ENCODE data around the gene OSBPL3. TPM values are rescaled to one million over a fixed set of nuclear protein-coding genes. Genes with fewer than 3 reads are reported as not detected.
A peak's percentile ranks its signal among the peaks of the same experiment; 100 is the strongest.

The OSBPL3 gene
- total RNA-seq, 1 donor from 2014 or later, result 9.8 TPM

DNA sequence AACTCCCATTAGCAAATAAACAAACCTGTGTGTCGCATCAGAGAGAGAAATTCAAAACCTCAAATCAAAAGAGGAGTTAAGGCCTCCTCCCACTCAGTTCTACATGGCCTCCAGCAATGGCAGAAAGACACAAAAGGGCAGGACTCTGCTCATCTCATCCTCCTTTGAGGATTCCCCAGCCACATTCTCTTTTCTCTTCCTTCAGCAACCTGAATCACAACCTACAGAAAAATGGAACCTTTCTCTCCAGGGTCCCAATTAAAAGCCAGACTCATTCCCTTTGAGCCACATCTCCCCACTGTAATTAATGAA is 7.9 kb downstream of the OSBPL3 start:
- Mint-ChIP-seq H3K27ac (no peak overlapping the region), H3K9me3 (no peaks in the 10 kb centered on the region), H3K36me3 (no peaks in the 10 kb centered on the region), H3K4me3 (no peak overlapping the region), H3K4me1 (peaks cover 43% of the 10 kb centered on the region), H3K27me3 (ENCODE audit: low read depth) (peaks cover 2% of the 10 kb centered on the region)
- no peak for DNase-seq (ENCODE audit: low spot score in 2 of 2, unreplicated experiment in 2 of 2)
- no peak for TF ChIP-seq CTCF (IDR thresholded peaks at IDR 0.05; ENCODE audit: unreplicated experiment)

- no peak for TF ChIP-seq CTCF (IDR thresholded peaks at IDR 0.05; ENCODE audit: unreplicated experiment)
- Mint-ChIP-seq H3K27ac (peak overlapping the region; percentile 94), H3K9me3 (no peaks in the 10 kb centered on the region), H3K27me3 (ENCODE audit: low read depth) (no peaks in the 10 kb centered on the region), H3K4me1 (peaks cover 47% of the 10 kb centered on the region), H3K4me3 (no peak overlapping the region), H3K36me3 (no peaks in the 10 kb centered on the region)
- DNase-seq (ENCODE audit: low spot score in 2 of 2, unreplicated experiment in 2 of 2), result no peak
Measured at GRCh38 chr7:24971333-24972165, 8.4 kb downstream of the OSBPL3 start.

DNA sequence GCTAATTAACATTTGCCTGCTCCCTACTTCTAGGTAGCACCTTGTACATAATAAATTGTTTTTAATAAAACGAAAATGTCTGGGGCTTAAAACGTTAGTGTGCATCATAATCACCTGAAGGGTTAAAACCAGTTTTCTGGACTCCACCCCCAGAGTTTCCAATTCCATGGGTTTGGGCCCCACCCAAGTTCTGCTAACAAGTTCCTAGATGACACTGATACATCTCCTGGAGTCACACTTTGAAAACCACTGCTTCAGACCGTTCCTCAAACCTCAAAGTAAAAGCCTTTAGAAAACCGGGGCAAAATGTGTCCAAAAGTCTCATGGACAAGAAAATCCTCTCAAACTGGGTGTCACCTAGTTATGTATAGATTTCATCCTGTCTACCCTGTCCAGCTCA is 9.3 kb downstream of the OSBPL3 start:
- TF ChIP-seq CTCF (IDR thresholded peaks at IDR 0.05; ENCODE audit: unreplicated experiment), result no peak
- peaks cover 47% of the 10 kb centered on the region for H3K4me1 Mint-ChIP-seq
- H3K4me3 Mint-ChIP-seq, result no peak overlapping the region
- H3K36me3 Mint-ChIP-seq, result no peaks in the 10 kb centered on the region
- no peaks in the 10 kb centered on the region for H3K27me3 Mint-ChIP-seq (ENCODE audit: low read depth)
- DNase-seq (ENCODE audit: low spot score in 2 of 2, unreplicated experiment in 2 of 2), result no peak
- H3K27ac Mint-ChIP-seq, result peak overlapping the region; percentile 94
- no peaks in the 10 kb centered on the region for H3K9me3 Mint-ChIP-seq

- no peaks in the 10 kb centered on the region for H3K27me3 Mint-ChIP-seq (ENCODE audit: low read depth)
- no peaks in the 10 kb centered on the region for H3K36me3 Mint-ChIP-seq
- no peak for DNase-seq (ENCODE audit: low spot score in 2 of 2, unreplicated experiment in 2 of 2)
- H3K27ac Mint-ChIP-seq, result no peak overlapping the region
- no peak overlapping the region for H3K4me3 Mint-ChIP-seq
- no peaks in the 10 kb centered on the region for H3K9me3 Mint-ChIP-seq
- TF ChIP-seq CTCF (IDR thresholded peaks at IDR 0.05; ENCODE audit: unreplicated experiment), result no peak
- peaks cover 56% of the 10 kb centered on the region for H3K4me1 Mint-ChIP-seq
Measured at GRCh38 chr7:24968165-24968564, 11.8 kb downstream of the OSBPL3 start.

DNA sequence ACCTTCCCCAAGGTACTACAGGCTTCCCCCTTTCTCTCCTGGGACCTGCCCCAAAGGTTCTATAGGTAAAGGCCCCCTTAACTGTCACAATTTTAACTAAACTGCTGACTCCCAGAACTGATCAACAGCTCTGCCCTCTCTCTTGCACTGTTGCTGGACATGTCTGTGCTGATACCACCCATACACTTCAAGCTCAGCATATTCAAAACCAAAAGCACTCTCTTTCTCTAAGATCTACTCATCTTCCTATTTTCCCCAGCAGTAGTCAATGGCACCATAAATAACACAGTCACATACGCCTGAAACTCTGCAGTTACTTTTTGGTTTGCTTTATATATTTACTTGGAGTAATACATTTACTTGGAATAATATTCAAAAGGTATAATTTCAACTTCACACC is 12.3 kb downstream of the OSBPL3 start:
- Mint-ChIP-seq H3K27me3 (ENCODE audit: low read depth) (no peaks in the 10 kb centered on the region), H3K9me3 (no peaks in the 10 kb centered on the region), H3K27ac (no peak overlapping the region), H3K4me3 (no peak overlapping the region), H3K4me1 (peaks cover 53% of the 10 kb centered on the region), H3K36me3 (no peaks in the 10 kb centered on the region)
- TF ChIP-seq CTCF (IDR thresholded peaks at IDR 0.05; ENCODE audit: unreplicated experiment), result no peak
- DNase-seq (ENCODE audit: low spot score in 2 of 2, unreplicated experiment in 2 of 2), result no peak
